ENCODE measurements around the gene SRF.

DNA sequence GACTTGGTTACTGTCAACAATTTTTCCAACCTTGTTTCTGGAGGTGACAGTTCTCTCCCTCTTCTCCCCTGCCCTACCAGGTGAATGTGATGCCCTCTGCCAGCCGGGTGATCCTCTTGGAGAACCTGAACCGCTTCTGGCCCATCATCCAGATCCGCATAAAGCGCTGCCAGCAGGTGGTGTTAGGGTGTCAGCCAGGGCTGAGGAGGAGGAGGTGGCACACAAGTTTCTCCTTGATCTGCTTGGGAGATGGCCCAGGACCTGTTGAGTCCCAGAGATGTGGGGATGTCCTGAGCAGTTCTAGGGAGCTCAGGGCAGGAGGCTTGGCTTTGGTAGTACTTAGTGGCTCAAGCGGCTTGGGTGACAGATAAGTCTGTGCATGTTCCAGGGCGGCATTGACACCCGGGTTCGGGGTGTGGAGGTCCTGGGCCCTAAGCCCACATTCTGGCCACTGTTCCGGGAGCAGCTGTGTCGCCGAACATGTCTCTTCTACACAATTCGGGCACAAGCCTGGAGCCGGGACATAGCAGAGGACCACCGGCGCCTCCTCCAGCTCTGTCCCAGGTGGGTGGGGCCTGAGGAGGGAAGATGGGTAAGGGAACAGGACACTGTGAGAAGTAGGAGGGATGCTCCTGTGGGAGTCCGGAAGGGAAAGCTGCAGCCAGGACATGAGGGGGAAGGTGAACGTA, 32.1 kb downstream of the SRF start:
- TF ChIP-seq CTCF (IDR thresholded peaks at IDR 0.05; ENCODE audit: extremely low read depth in 1 of 2, insufficient read depth in 1 of 2, low read depth in 1 of 2, low read length in 2 of 2) = no peak
- TF ChIP-seq EZH2 (IDR thresholded peaks at IDR 0.05; ENCODE audit: borderline replicate concordance, low read depth, low read length, severe bottlenecking) = no peak
- TF ChIP-seq POLR2A (IDR thresholded peaks at IDR 0.05; ENCODE audit: low read depth, low read length) = no peak
- TF ChIP-seq, protein P1, sequence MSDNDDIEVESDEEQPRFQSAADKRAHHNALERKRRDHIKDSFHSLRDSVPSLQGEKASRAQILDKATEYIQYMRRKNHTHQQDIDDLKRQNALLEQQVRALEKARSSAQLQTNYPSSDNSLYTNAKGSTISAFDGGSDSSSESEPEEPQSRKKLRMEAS (IDR thresholded peaks at IDR 0.05; ENCODE audit: insufficient read depth, insufficient read length) = no peak
- TF ChIP-seq FOS (IDR thresholded peaks at IDR 0.05; ENCODE audit: borderline replicate concordance, insufficient read depth, low read length) = no peak
- TF ChIP-seq JUN (IDR thresholded peaks at IDR 0.05; ENCODE audit: borderline replicate concordance, insufficient read depth, insufficient read length, low read depth) = no peak
- no peak for TF ChIP-seq POLR2AphosphoS5 (IDR thresholded peaks at IDR 0.05; ENCODE audit: insufficient read depth, low read depth, low read length)
